Activated effector memory CD4-positive, alpha-beta T cell treated with Interleukin-2 at 50 U/mL for 16 hours (primary cell): ENCODE data around the gene TOMM40.
"Not testable (repeated sequence)": the region's sequence is repeated elsewhere in the genome, so short reads cannot be mapped to it uniquely, and the experiment has no call there.

ENCODE experiments used
- DNase-seq: peaks from one replicate; pipeline ENCODE4 v3.0.0-alpha.2; 2020

Gene TOMM40

GRCh38 chr19:44900328-44901244 is 9.5 kb downstream of the TOMM40 start:
- no peak for DNase-seq

GRCh38 chr19:44903216-44903601 is 12.2 kb downstream of the TOMM40 start:
- DNase-seq: no peak

DNA sequence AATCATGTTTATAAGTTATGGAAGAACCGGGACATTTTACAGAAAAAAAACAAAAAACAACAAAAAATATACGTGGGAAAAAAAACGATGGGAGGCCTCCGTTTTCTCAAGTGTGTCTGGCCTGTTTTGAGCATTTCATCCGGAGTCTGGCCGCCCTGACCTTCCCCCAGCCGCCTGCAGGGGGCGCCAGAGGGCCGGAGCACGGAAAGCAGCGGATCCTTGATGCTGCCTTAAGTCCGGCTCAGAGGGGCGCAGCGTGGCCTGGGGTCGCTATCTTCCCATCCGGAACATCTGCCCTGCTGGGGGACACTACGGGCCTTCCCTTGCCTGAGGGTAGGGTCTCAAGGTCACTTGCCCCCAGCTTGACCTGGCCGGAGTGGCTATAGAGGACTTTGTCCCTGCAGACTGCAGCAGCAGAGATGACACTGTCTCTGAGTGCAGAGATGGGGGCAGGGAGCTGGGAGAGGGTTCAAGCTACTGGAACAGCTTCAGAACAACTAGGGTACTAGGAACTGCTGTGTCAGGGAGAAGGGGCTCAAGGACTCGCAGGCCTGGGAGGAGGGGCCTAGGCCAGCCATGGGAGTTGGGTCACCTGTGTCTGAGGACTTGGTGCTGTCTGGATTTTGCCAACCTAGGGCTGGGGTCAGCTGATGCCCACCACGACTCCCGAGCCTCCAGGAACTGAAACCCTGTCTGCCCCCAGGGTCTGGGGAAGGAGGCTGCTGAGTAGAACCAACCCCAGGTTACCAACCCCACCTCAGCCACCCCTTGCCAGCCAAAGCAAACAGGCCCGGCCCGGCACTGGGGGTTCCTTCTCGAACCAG is 12.8 kb downstream of the TOMM40 start:
- peak; percentile 53 for DNase-seq

- DNase-seq: no peak
Observed at GRCh38 chr19:44904426-44904994, 13.5 kb downstream of the TOMM40 start.

DNA sequence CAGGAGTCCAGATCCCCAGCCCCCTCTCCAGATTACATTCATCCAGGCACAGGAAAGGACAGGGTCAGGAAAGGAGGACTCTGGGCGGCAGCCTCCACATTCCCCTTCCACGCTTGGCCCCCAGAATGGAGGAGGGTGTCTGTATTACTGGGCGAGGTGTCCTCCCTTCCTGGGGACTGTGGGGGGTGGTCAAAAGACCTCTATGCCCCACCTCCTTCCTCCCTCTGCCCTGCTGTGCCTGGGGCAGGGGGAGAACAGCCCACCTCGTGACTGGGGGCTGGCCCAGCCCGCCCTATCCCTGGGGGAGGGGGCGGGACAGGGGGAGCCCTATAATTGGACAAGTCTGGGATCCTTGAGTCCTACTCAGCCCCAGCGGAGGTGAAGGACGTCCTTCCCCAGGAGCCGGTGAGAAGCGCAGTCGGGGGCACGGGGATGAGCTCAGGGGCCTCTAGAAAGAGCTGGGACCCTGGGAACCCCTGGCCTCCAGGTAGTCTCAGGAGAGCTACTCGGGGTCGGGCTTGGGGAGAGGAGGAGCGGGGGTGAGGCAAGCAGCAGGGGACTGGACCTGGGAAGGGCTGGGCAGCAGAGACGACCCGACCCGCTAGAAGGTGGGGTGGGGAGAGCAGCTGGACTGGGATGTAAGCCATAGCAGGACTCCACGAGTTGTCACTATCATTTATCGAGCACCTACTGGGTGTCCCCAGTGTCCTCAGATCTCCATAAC is 14.5 kb downstream of the TOMM40 start, which contains the start of gene APOE:
APOE (plus strand) TSS at position 360 of the 724 bp plus-strand sequence. CDS start 829 bp downstream, outside the sequence.
- no peak for DNase-seq

GRCh38 chr19:44907613-44908012 is 16.6 kb downstream of the TOMM40 start:
- no peak for DNase-seq

GRCh38 chr19:44908074-44908835 is 17.2 kb downstream of the TOMM40 start:
- DNase-seq: no peak

GRCh38 chr19:44908836-44909261 is 17.8 kb downstream of the TOMM40 start:
- no peak for DNase-seq

GRCh38 chr19:44909775-44910174 is 18.7 kb downstream of the TOMM40 start:
- DNase-seq: no peak

- not testable (repeated sequence) for DNase-seq
Observed at GRCh38 chr19:44911896-44912295, 20.8 kb downstream of the TOMM40 start.

GRCh38 chr19:44912854-44913253 is 21.8 kb downstream of the TOMM40 start:
- no peak for DNase-seq

DNA sequence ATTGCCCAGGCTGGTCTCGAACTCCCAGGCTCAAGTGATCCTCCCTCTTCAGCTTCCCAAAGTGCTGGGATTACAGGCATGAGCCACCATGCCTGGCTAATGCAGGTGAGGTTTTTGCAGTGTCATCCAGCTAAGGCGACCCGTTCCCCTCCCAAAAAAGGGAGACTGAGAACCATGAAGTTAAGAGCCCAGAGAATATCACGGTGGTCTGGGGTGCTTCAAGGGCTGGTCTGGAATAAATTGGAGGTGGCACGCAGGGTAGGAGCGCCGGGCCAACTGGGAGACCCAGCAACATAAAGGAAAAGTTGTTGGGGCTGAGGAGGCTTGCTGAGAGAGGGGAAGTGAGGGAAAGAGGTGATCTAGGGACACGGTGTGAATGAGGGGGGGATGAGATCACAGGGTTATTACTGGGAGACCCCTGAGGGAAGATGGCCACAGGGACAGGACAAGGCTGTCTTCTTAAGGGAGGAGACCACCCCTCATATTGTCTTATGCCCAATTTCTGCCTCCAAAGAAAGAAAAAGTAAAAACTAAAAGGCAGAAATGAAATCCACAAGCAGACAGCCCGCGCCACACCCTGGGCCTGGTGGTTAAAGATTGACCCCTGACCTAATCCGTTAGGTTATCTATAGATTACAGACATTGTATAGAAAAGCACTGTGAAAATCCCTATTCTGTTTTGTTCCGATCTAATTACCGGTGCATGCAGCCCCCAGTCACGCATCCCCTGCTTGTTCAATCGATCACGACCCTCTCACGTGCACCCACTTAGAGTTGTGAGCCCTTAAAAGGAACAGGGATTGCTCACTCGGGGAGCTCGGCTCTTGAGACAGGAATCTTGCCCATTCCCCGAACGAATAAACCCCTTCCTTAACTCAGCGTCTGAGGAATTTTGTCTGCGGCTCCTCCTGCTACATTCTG is 22.7 kb downstream of the TOMM40 start:
- not testable (repeated sequence) for DNase-seq

DNA sequence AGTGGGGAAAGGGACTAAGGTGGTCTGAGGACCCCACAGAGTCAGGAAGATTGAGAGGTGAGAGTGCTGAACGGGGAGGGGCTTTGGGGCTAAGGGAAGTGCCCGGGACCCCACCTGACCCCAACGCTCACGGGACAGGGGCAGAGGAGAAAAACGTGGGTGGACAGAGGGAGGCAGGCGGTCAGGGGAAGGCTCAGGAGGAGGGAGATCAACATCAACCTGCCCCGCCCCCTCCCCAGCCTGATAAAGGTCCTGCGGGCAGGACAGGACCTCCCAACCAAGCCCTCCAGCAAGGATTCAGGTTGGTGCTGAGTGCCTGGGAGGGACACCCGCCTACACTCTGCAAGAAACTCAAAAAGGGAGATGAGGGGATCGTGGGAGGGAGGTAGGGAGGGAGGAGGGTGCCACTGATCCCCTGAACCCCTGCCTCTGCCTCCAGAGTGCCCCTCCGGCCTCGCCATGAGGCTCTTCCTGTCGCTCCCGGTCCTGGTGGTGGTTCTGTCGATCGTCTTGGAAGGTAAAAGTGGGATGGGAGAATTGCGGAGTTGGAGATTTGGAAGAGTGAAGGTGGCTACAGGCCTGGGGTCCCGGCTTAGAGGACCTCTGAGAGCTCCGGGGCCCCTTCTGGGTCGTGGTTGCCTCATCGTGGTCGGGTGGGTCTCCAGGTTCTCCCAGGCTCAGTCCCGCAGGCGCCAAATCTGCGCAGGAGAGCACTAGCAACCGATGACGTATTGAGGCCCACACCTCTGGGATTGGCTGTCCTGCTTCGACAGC is 23.6 kb downstream of the TOMM40 start, which contains the start of gene APOC1:
APOC1 (plus strand) TSS at position 176 of the 774 bp plus-strand sequence; CDS start at position 460, 284 bp downstream.
- peak; percentile 56 for DNase-seq

DNA sequence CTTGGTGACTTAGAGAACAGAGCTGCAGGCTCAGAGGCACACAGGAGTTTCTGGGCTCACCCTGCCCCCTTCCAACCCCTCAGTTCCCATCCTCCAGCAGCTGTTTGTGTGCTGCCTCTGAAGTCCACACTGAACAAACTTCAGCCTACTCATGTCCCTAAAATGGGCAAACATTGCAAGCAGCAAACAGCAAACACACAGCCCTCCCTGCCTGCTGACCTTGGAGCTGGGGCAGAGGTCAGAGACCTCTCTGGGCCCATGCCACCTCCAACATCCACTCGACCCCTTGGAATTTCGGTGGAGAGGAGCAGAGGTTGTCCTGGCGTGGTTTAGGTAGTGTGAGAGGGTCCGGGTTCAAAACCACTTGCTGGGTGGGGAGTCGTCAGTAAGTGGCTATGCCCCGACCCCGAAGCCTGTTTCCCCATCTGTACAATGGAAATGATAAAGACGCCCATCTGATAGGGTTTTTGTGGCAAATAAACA is 33.2 kb downstream of the TOMM40 start:
- DNase-seq: no peak

- no peak for DNase-seq
Observed at GRCh38 chr19:44925114-44925891, 34.2 kb downstream of the TOMM40 start.

DNA sequence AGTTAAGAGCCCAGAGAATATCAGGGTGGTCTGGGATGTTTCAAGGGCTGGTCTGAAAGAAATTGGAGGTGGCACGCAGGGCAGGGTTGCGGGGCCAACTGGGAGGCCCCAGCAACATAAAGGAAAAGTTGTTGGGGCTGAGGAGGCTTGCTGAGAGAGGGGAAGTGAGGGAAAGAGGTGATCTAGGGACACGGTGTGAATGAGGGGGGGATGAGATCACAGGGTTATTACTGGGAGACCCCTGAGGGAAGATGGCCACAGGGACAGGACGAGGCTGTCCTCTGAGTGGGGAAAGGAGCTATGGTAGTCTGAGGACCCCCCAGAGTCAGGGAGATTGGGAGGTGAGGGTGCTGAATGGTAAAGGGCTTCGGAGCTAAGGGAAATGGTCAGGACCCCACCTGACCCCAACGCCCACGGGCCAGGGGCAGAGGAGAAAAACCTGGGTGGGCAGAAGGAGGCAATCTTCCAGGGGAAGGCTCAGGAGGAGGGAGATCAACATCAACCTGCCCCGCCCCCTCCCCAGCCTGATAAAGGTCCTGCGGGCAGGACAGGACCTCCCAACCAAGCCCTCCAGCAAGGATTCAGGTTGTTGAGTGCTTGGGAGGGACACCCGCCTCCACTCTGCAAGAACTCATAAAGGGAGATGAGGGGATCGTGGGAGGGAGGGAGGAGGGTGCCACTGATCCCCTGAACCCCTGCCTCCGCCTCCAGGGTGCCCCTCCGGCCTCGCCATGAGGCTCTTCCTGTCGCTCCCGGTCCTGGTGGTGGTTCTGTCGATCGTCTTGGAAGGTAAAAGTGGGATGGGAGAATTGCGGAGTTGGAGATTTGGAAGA is 35.4 kb downstream of the TOMM40 start:
- DNase-seq: not testable (repeated sequence)

DNA sequence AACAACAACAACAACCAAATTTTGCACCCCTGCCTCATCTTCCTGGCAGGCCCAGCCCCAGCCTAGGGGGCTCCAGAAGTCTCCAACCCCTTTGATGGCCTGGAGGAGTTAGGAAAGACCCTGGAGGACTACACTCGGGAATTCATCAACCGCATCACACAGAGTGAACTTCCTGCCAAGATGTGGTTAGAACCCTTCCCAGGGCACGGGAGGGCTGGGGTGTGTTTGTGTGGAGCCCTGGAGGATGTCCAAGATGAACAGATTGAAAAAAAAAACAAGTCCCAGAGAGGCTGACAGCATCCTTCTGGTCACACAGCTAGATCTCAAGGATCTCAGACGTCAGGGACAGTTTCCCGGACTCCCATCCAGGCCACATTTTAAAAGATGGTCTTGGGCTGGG is 36.7 kb downstream of the TOMM40 start:
- DNase-seq: no peak

DNA sequence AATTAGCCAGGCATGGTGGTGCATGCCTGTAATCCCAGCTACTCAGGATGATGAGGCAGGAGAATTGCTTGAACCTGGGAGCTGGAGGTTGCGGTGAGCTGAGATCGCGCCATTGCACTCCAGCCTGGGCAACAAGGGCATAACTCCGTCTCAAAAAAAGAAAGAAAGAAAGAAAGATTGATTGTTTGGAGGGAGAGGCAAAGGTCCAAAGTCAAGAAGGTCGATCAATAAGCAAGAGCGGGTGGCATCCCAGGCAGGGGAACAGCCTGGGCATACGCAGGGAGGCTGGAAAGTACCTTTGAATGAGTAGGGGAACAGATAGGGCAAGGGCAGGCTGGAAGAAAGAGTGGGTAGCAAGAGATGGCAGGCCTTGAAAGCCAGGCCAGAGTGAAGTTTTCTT is 39.0 kb downstream of the TOMM40 start:
- DNase-seq: no peak
